HG03159 (cell line): Measurements from ENCODE around the gene RASIP1.

Experiments used
- ATAC-seq: cut with Tn5 transposase; IDR thresholded peaks from one replicate; pipeline ENCODE4 v1.9.1; 2021; ENCODE audit warnings: mild to moderate bottlenecking, moderate library complexity; ENCODE audit not compliant: unreplicated experiment

RASIP1 gene

DNA sequence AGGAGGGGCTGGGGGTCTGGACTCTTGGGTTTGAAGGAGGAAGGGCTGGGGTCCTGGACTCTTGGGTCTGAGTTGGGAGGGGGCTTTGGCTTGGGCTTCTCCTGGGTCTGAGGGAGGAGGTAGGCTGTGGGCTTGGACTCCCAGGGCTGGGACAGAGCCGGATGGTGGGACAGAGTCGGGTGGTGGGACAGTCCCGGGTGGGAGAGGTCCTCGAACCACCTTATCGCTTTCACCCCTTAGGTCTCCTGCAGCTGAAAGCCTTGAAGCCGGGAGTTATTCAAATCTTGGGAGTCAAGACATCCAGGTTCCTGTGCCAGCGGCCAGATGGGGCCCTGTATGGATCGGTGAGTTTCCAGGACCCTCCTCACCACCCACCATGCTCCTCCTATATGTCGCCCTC lies 16.3 kb upstream of the RASIP1 start:
- no peak for ATAC-seq

DNA sequence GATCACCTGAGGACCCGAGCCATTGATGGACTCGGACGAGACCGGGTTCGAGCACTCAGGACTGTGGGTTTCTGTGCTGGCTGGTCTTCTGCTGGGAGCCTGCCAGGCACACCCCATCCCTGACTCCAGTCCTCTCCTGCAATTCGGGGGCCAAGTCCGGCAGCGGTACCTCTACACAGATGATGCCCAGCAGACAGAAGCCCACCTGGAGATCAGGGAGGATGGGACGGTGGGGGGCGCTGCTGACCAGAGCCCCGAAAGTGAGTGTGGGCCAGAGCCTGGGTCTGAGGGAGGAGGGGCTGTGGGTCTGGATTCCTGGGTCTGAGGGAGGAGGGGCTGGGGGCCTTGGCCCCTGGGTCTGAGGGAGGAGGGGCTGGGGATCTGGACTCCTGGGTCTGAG lies 15.8 kb upstream of the RASIP1 start:
- no peak for ATAC-seq

DNA sequence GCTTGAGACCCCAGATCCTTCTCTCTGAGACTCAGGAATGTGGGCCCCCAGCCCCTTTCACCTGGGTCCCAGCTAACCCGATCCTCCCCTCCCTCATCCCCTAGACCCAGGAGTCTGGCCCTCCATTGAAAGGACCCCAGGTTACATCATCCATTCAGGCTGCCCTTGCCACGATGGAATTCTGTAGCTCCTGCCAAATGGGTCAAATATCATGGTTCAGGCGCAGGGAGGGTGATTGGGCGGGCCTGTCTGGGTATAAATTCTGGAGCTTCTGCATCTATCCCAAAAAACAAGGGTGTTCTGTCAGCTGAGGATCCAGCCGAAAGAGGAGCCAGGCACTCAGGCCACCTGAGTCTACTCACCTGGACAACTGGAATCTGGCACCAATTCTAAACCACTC lies 15.4 kb upstream of the RASIP1 start:
- ATAC-seq, result no peak

DNA sequence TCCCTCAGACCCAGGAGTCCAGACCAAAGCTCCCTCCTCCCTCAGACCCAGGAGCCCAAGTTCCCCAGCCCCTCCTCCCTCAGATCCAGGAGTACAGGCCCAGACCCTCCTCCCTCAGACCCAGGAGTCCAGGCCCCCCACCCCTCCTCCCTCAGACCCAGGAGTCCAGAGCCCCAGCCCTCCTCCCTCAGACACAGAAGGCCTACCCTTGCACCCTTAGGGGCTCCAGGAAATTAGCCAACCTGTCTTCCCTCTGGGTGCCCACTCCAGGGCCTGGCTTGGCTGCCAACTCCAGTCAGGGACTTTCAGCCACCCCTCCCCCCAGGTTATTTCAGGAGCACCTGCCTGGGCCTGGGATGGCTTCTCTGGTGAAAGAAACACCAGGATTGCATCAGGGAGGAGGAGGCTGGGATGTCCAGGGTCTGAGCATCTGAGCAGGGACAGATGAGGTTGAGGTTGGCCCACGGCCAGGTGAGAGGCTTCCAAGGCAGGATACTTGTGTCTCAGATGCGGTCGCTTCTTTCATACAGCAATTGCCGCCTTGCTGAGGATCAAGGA lies 14.8 kb upstream of the RASIP1 start, which contains the start of gene FGF21:
Gene FGF21, plus strand, starts transcription at position 441 of the 558 bp plus-strand sequence. CDS start 713 bp downstream, outside the sequence.
- no peak for ATAC-seq

DNA sequence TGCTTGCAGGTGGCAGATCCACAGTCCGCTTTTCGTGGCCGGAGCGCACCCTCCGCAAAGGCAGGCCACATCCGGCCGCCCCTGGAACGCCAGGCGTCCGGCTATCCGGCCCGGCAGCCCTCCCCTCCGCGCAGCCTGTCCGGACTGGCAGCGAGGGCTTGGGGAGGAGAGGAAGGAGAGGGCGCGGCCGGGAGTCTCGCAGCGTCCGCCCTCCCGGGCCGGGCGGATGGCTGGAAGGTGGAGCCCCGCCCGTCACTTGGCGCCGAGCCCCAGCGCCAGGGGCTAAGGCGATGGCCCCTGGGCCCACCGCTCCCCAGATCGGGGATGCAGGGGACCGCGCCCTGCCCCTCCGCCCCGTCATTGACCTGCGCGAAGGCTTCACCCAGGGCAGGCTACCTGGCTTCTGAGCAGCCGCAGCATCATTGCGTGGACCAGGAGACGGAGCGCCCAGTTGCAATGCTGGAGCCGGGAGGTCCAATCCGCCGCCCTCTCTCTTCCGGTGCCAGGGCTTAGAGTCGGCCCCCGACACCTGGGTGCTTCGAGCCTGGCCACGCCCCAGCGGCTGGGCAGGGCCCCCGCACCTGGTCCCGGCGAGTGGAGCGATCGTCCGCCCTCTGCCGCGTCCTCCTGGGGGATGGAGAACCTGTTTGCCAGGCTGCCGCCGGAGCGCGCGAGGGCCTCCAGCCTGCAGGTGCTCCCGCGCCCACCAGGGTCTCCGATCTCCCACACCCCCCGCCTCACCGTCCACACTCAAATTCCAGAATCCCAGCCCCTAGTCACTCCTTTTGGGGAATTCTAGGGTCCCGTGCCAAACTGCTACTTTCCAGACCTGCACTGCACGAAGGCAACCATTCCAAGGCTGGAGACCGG lies 12.3 kb upstream of the RASIP1 start, which contains the start of gene FUT1:
Gene FUT1, minus strand, starts transcription at position 146 of the 870 bp plus-strand sequence. CDS start 1,360 bp downstream, outside the sequence.
- ATAC-seq, result no peak

DNA sequence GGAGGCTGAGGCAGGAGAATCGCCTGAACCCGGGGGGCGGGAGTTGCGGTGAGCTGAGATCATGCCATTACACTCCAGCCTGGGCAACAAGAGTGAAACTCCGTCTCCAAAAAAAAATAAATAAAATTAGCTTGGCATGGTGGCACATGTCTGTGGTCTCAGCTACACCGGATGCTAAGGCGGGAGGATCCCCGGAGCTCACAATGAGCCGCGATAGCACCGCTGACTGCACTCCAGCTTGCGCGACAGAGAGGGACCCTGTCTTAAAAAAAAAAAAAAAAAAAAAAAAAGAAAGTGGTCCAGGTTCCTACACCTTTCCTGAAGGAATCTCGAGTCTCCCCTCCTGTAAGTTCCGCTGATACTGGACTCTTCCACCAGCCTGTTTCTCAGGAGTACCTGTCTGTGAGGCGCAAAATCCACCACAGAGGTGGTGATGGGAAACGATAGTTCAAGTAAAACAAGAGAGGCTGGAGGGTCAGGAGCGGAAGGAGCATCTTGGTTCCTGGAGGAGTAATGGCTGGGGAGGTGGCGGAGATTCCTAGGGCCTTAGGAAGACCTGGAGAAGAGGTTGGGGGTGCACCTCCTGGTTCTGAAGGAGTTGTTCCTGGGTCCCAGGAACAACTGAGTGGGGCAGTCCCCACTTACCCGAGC lies 11.6 kb upstream of the RASIP1 start:
- no peak for ATAC-seq

DNA sequence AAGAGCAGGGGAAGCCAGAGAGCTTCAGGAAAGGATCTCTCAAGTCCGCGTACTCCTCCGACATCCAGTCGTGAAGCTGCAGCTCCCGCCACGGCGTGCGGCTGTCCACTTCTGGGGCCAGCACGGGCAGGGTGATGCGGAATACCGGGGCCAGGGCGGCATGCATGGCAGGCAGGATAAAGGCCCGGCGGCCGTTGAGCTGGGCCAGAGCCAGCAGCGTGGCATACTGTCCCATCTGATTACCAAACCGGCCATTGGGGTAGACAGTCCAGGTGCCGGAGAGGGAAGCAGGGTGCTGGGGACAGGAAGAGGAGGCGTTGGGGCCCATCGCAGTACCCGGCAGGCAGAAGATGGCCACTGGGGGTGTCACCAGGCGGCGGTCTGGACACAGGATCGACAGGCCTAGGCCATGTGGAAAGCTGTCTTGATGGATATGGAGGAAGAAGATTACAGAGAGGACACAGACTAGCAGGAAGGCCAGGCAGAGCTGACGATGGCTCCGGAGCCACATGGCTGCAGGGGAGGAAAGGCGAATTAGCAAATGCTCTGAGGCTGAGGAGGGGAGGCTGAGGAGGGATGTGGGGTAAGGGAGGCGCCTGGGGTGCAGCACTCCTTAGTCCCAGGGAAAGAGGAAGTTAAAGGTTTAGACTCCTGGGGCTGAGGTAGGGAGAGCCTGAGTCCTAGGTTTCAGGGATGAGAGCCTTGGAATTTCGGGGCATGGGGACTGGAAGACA lies 10.5 kb upstream of the RASIP1 start:
- ATAC-seq, result no peak

DNA sequence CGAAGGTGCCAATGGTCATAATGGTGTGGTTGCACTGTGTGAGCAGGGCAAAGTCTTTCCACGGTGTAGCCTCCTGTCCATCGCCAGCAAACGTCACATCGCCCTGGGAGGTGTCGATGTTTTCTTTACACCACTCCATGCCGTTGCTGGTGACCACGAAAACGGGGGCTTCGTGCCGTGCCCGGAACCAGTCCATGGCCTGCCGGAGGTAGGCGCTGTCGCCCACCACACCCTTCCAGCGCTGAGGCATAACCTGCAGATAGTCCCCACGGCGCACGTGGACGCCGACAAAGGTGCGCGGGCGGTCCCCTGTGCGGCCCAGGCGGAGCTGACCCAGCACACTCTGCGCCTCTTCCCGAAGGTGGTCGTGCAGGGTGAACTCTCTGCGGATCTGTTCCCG lies 9.9 kb upstream of the RASIP1 start:
- no peak for ATAC-seq

DNA sequence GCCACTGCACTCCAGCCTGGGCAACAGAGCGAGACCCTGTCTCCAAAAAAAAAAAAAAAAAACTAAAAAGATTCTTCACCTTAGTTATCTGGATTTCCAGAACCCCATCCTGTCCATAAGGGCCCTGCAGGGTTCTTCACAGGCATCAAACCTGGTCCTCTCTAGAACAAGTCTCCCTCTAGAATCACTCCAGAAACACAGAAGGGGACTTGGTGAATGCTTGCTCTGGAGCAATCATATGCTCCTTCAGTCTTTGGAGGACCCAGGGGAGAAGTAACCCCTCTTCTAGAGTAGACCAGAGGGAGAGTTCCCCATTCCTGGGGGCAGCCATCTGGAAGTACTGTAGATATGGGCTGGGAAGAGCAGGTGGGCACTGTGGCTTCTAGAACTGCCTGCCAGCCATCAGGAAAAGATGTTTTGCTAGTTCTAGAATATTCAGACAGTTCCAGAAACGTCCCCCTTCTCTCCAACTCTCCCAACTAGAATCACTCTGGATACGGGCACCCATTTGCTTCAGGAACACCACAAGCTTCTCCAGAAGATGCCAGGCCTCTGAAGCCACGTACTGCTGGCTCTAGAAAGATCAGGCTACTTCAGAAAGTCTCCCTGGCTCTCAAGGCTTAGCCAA lies 9.3 kb upstream of the RASIP1 start:
- no peak for ATAC-seq

DNA sequence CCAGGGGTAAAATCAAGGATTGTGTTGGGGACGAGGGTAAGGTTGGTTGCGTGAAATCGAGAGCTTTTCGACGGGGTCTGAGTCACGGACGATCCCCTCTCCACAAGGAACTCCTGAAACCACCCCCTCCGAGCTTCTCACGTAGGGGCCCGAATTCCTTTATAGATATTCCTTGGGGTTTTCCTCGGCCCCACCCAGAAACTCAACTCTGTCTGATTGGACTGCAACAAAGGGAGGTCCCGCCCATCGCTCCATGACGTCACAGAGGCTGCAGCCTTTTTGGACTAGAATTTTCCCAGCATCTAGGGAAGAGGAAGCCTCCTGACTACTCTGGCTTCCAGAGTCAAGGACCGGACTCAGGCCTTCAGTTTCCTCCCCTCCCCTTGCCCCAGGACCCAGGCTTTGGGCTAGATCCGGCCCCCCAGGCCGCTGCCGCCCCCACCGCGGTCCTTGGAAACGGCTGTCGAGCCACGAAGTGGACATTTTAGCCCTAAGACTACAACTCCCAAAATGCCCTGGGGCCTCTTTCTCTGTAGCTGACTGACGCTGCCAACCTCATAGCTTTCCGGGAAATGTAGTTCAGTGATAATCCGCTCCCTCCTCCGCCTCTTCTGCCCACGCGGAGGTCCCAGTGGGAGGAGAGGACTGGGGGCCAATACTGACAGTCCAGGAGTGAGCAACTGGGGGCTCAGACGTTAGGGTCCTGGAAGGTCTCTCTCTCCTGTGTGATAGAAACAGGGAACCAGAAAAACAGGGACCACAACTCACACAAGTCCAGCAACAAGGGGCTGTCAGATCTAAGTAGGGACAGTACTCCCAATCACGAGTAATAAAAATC lies 6.5 kb upstream of the RASIP1 start, which contains the start of gene IZUMO1:
Gene IZUMO1, minus strand, starts transcription at position 172 of the 838 bp plus-strand sequence. CDS start 1,050 bp downstream, outside the sequence.
- no peak for ATAC-seq

DNA sequence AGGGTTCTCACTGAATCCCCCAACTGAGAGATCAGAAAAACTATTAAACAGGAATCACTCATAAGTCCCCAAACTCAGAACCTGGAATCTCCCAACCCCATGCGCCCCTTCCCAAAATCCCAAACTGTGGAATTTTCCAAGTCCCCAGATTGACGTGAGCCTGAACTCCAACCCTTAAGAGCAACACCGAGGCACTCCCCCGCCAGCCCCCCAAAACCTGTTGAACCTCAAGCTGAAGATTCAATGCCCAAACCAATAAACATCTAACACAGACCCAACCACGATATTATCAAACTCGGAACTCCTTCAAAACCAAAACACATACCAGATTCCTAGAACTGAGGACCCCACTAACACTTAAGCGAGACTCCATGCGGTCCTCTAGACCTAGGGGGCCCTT lies 5.7 kb upstream of the RASIP1 start:
- ATAC-seq, result no peak

DNA sequence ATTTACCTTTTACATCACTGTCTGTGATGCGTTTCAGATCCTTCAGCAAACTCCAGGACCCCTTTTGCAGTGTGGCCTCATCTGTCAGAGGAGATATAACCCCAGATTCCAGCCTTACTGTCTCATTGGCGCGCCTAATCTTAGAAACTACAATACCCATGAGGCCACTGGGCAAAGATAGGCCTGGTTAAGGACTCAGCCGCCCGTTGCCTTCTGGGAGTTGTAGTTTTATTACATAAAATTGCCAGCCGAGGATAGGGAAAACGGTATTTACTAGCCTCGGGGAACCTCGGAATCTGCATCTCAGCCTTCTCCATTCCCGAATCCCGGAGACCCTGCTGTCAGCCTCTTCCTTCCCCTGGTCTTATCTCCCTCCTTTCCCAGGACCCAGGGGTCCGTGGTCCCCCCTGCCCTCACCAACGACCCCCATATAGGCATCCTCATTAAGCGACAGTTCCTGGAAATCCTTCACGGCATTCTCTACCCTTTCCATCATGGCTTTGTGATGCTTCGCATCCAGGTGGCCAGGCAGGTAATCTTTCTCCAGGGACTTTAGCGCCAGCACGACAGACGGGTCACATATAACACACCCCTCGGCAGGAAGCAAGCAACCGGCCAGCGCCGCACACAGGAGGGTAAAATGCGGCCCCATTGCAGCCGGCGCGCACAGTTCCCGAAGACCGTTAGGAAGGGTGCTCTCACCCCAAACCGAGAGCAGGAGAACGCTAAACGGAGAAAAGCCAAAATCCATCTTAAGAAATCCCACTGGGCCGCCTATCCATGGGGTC lies 5.0 kb upstream of the RASIP1 start:
- no peak for ATAC-seq

DNA sequence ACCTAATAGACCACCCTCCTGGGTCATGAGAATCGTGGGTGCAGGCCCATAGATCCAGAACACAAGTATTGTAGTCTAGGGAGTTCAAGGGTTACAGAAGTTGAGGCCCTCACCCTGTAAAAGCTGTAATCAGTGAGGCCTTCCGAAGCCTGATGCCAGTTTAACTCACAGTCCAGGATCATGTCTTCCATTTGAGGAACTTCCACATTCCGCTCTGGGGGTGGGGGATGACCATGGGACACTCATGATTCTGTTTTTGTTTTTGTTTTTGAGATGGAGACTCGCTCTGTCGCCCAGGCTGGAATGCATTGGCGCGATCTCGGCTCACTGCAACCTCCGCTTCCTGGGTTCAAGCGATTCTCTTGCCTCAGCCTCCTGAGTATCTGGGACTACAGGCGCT lies 1.7 kb upstream of the RASIP1 start:
- no peak for ATAC-seq

DNA sequence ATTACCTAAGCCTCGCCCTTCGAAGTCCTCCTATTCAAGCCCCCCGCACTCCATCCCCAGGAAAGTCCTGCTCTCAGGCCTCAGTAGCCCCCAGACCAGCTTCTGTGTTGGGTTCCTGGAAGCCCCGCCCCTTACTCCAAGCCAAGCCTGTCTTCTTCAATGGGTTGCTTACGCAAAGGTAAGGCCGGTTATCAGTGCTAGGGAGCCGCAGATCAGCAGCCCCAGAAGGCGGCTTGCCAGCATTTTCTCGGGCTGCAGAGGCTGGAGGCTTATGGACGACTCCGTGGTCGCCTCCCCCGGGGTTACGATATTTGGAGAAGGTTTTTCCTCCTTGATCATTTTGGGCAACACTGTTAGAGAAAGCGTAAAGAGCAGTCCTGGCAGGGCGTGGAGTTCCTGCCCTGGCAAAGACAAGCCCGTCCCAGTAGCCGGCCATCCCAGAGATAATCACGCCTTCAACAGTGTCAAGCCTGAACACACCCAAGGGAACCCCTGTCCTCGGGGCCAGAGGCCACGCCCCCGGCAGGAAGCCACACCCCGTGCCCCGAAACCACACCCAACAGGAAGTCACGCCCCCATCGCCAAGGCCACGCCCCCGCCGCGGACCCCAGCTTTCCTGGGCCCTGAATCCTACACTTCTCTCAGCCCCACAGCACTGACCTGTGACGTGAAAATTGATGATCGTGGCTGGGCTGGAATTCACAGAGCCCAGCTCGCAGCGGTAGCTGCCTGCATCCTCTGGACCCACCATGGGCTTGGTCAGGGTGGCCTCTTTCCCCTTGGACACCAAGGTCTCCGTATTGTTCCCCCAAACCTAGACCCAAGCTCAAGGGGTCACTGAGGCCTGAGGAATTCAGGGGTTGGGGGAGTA lies 954 bp upstream of the RASIP1 start:
- ATAC-seq, result no peak

DNA sequence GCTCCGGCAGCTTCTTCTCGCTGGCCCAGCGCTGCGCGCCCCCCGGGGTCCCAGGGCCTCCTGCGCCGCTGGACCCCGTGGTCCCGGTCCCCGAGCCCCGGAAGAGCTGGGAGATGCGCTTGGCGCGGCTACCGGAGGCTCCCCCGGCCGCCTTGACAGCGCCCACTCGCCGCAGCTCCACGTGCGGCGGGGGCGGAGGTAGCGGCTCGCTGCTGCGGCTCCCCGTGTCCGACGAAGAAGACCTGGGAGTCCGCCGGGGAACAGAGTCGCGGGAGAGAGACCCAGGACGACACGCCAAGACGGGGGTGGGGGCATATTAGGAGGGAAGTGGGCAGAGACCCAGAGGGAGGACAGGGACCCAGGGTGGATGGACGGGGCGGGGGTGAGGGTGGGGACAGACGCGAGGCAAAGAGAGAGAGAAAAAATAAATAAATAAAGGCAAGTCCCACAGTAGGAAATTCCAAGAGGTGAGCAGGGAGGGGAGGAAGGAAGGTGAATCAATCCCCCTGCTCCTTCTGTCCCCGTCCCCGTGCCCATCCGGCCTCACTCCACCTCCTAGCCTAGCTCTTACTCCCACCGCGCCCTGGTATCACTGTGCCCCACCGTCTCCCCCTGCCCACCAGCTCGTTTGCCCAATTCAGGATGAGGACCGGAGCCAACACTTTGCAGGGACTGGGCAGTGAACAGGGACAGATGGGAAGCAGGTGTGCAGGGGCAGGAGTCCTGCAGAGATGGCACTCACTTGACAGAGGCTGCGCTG lies 826 bp downstream of the RASIP1 start:
- ATAC-seq, result peak; percentile 13

DNA sequence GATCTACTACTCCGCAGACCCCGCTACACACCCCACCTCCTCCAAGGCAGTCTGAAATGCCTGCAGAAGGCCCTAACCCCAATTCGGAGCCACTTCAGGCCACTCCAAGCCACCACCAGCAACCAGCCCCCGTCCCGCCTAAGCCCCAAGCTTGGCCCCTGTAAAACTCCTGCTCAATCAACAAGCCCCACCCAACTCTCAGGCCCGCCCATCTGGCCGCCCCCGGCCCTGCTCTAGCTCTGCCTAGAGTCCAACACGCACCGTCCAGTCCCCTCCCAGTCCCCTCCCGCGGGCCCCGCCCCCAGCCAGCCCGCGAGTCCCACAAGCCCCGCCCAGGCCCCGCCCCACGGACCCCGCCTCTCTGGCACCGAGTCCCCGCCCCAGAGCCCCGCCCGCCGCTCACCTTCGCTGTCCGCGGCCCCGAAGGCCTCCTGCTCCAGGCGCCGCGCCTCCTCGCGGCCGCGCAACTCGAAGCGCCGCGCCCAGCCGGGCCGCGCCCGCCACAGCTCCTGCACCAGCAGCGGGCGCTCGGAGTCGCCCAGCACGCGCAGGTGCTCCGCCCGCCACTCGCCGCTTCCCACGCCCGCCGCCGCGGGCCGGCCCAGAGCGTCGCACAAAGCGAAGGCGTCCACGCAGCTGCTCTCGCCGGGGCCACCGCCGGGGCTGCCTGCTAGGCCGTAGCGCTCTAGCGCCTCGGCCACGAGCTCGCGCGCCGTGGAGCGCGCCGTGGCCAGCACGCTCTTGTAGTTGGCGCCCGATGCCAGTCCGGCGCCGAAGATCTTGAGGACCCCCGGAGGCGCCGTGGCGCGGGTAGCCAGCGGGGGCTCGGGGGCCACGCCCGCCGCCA lies 1.6 kb downstream of the RASIP1 start:
- peak; percentile 66 for ATAC-seq
